CD4-positive, alpha-beta T cell treated with Interferon gamma for 1 hour (primary cell): ENCODE results near the gene BRMS1L.
"Not testable (repeated sequence)": the region's sequence is repeated elsewhere in the genome, so short reads cannot be mapped to it uniquely, and the experiment has no call there.

Source experiments
- DNase-seq: peaks from one replicate; pipeline ENCODE4 v3.0.0-alpha.2; 2020

BRMS1L gene

DNA sequence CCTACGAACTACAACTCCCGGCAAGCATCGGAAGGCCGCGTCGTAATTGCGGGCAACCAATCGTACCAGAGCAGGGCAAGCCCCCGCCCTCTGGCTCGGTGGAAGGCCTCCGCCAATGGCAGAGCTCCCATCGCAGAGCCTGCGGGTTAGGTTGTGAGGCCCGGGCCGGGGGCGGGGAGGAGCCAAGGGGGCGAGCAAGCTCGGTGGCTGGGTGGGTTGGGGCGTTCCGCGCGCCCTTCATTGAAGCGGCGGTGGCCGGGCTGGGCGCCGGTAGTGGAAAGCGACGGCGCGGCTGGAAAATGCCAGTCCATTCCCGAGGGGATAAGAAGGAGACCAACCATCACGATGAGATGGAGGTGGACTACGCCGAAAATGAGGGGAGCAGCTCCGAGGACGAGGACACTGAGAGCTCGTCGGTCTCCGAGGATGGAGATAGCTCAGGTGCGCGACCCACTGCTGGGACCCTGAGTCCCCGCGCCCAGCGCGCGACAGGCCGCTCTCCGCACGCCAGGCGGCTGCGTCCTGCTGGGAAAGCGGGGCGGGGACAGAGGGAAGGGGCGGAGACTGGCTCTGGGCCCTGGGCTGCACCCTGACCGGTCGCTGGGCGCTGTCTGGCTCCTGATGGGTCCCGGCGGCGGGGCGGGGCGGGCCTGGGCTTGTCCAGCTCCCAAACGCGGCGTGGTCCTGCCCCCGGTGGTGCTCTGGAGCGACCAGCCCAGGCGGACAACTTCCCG, at the start of gene BRMS1L:
Gene BRMS1L (plus strand): TSS at position 121 of the 734 bp plus-strand sequence. CDS start 179 bp downstream, at position 300.
- peak; percentile 97 for DNase-seq

- no peak for DNase-seq
These were observed 49.3 kb upstream of the BRMS1L start for GRCh38 chr14:35776823-35777222.

- not testable (repeated sequence) for DNase-seq
These were observed 48.6 kb upstream of the BRMS1L start for GRCh38 chr14:35777550-35777949.

- DNase-seq, result no peak
These were observed 46.8 kb upstream of the BRMS1L start for GRCh38 chr14:35779368-35779767.

- DNase-seq, result no peak
These were observed 42.4 kb upstream of the BRMS1L start for GRCh38 chr14:35783699-35784098.

DNA sequence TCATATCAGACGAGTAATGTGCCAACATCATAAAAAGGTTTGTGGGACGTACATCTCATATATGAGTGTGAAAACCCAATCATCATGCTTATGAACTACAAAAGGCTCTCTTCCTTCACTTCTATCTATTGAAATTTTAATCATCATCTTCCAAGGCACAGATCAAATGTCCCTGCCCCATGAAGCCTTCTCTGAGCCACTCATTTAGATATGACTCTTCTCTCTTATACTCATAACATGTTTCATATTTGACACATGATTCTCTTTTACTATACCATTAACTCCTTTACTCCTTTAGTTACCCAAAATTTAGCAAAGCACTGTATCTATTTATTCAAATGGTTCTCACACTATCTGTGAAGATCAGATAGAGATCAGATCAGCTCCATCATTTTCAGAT, 39.3 kb upstream of the BRMS1L start:
- no peak for DNase-seq

DNA sequence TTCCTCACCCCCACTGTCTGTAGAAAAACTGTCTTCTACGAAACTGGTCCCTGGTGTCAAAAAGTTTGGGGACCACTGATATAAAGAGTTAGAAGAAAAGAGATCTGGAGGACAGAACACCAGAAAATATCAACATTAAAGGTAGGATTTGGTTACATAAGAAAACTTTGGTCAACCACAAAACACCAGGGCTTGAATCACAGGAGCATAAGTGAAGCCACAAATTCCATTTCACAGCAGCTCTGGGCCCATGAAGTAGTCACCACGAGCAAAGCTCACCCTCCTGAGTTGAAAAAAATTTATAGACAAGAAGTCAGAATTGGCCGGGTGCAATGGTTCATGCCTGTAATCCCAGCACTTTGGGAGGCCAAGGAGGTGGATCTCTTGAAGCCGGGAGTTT, 36.5 kb upstream of the BRMS1L start:
- DNase-seq, result no peak

DNA sequence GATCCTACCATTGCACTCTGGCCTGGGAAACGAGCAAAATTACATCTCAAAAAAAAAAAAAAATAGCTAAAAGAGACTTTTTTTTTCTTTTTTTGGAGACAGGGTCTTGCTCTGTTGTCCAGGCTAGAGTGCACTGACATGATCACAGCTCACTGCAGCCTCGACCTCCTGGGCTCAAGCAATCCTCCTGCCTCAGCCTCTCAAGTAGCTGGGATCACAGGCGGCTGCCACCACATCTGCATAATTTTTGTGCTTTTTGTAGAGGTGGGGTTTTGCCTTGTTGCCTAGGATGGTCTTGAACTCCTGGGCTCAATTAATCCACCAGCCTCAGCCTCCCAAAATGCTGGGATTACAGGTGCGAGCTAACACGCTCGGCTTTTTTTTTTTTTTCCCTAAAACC, 28.3 kb upstream of the BRMS1L start:
- DNase-seq, result no peak

- DNase-seq, result no peak
These were observed 19.9 kb upstream of the BRMS1L start for GRCh38 chr14:35806006-35806907.

DNA sequence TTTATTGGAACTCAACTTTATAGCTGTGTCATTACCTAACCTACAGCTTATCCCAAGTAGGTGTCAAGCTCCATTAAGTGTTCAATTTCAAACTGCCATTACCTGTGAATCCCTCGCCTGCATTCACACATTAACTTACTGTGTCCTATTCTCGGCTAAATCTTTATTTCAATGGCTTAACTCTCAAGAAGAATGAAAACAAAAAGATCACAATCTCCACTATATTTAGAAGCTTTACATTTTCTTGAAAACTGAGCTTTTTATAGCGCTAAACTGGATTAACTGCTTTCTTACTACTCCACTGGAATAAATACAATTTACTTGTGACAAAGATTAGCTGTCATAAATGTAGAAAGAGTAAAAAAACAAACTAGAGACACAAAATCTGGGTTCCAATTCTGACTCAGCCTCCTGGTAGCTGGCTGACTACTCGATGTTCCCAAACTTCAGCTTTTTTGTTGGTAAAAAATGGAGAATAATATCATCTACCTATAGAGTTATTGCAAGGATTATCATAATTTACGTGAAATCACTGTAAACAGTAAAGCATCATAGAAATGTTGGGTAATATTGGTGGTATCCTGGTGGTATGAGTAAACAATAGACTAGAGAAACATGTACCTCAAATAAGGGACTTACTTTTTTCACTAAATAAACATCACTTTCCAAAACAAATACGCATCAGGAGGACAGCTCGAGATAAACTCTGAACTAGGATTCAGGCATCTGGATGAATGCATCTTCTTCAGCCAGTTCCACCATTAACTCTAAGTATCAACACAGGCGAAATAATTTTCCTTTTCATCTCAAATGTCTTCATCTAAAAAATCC, 18.8 kb upstream of the BRMS1L start:
- no peak for DNase-seq

GRCh38 chr14:35808076-35808637, 18.0 kb upstream of the BRMS1L start:
- no peak for DNase-seq

DNA sequence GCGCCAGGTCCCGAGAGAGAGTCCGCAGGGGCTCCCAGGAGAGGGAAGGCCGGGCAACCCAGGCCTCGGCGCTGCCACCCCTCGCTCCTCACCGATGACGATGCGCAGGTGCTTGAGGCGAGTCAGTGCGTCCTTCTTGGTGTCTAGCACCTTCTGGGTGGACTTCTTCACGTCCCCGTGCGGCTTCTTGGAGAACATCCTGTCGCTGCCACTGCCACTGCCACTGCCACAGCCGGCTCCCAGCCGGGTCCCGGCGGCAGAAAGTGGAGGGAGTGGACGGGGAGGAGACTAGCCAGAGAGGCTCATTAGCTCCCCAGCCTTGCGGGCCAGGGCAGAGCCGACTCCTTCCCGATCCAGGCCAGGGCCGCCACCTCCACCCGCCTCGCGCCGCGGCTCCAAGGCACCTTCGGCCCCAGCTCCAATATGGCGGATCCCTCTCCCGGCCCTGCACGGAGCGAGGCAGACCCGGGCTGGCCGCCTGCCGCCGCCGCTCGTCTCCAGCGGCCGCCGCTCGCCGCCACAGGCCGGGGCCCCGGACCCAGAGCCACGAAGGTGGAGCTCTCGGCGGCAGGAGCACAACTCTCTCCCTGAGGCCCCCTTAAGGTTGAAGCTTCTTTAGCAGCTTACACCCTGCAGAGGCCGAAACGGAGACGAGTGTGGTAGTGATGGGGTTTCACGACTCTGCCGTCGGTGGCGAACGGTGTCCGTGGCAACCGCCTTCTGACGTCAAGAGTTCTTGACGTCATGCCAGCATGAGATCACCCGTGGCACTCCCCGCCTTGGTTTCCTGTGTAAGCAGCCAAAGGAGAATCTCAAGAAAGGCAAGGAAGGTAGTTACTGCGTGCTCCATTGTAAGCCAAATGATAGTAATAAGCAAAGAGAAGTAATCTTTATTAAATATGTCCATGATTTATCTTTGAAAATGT, 17.2 kb upstream of the BRMS1L start, which contains the start of gene RALGAPA1:
Gene RALGAPA1 (minus strand): TSS at position 658 of the 926 bp plus-strand sequence. CDS start 460 bp downstream, at position 198.
- peak; percentile 97 for DNase-seq

DNA sequence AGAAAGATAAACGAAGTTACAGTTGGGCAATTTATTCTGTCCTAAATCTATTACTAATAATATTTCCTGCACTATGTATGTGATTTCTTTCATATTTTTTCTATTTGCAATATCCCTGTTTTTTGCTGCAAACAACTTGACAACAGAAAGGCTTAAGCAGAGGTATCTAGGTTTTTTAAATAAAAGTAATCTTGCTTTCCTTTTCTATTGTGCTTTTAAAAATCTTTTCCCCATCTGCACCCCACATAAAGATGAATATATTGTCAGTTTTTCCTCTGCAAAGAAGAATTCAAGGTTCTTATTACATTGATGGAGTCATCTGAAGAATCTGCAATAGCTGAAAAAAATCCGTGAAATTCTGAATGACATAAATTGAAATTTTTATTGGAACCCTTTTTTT, 16.5 kb upstream of the BRMS1L start:
- DNase-seq, result no peak

DNA sequence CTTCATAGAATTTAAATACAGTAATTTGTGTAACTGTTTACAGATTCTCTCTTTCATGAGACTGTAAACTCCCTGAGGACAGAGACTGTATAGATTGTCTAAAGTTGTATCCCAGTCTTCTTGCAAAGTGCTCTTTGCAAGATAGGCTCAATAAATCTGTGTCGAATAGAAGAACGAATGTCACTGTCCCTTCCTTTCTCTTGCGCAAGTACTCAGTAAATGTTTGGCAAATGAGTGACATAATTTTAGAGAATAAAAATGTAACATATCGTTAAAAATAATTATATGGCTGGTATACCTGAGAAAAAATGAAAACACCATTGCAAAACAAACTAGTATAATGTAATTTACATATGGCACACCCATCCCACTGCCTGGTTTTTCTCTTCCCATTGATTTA, 15.2 kb upstream of the BRMS1L start:
- DNase-seq, result no peak

DNA sequence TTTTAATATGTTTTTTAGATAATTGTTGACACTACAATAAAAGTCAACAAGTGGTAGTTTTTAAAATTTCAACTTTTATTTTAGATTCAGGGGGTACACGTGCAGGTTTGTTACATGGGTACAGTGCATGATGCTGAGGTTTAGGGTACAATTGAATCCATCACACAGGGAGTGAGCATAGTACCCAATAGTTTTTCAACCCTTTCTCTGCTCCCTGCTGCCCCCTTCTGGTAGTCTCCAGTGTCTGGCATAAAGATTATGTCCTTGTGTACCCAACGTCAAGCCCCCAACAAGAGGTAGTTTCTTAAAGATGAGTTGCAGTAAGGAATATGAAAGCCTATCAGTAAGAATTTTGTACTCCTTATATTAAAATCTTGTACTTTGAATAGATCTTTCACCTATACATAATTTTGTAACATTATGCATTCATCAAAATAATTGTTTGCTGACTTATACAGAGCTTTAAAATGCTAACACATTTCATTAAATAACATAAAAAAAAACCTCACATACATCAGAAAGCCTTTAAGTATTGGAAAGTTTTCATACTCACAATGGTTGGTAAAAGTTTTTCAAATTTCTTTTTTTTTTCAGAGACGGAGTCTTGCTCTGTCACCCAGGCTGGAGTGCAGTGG, 11.7 kb upstream of the BRMS1L start:
- DNase-seq, result peak; percentile 66

- DNase-seq, result no peak
These were observed 7.6 kb upstream of the BRMS1L start for GRCh38 chr14:35818346-35819115.

DNA sequence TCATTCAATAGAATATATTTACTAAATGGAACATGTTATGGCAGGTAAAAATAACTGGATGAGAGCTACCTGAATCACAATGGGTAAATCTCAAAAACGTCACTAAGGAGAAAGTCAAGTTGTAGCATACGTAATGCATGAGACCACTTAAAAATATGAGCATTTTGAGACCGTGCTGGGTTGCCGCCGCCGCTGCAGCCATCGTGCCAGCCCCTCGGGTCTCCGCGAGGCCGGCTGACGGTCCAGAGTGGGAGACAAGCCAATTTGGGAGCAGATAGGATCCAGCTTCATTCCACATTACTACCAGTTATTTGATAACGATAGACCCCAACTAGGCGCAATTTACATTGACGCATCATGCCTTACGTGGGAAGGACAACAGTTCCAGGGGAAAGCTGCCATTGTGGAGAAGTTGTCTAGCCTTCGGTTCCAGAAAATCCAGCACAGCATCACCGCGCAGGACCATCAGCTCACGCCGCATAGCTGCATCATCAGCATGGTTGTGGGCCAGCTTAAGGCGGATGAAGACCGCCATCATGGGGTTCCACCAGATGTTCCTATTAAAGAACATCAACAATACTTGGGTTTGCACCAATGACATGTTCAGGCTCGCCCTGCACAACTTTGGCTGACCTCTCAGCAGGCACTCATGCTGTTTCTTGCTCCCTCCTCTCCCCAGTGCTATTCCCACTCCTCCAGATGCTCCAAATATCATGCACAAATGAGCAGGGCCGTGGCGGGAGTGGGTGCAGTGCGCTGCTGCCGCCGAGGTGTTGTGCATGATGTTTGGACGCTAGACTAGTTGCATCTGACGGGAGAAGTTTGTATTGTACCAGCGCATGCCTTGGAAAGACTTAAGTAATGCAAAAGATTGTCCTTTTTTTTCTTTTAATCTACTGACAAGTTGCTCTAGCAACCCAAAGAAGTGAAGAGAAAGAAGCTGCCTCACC, 6.3 kb upstream of the BRMS1L start:
- DNase-seq, result no peak

DNA sequence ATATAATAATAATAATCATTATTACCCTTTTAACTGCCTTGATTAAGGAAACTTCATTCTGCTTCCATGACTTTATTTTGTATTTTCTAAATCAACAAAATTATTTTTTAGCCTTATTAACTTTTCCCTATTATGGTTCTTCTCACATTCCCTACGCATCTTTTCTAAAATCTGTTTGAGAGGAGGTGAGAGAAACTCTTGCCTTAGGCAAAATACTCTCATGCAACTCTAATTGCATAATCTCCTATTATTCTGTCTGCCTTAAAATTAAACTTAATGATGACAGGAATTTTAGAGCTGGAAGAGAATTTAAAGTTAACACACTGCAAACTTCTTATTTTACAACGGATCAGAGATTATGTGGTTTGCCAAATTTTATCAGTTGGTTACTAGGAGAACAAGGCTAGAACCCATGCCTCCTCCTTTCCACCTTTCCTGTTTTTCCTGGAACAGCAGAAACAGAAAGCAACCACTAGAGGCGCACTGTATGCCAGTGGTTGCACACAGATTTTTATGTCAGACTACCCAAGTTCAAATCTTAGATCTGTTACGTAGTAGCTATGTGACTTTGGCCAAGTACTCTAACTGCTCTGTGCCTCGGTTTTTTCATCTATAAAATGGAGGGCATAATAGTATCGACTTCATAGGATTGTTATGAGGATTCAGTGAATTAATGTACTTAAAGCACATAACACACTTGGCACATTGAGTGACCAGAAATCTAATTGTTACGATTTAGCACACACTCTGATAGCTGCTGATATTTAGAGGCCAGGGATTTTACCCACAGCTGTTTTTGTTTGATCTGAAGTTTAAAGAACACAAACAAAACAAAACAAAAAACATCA, 4.3 kb upstream of the BRMS1L start:
- no peak for DNase-seq
